GM21515 (cell line): ENCODE results near the gene SLC22A23.

Source experiments
- ATAC-seq: cut with Tn5 transposase; IDR thresholded peaks from one replicate; pipeline ENCODE4 v1.9.1; 2021; ENCODE audit not compliant: unreplicated experiment

The SLC22A23 gene

DNA sequence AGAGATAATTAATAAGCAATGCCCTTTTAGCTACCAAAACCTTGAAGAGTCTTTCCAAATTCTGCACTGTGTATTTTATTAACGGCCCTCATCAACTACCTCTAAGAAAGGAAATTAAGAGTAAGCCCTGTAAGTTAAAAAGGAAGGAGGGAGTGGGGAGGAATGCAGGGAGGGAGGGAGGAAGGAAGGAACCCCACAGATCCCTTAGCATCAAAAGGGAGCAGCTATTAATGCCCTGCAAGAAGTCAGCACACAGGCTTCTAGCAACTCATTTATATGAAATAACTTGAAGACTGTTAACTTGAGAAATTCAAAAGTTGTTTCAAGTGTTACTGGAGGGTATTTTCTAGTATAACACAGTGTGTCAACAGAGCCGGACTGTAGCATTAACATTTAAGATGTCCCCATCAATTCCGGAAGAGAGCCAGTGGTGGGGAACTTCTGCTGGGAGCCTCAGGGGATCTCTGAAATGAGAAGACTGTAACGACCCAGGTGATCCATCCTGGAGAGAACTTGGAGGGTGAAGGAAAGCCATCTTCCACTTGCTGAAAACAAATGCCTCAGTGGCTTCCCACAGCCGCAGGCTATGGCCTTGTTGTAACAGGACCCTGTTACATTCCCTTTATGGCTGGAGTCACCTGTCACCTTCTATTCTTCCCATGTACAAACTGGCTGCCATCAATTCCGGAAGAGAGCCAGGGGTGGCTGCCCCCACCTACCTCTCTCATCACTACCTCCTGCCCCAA, 33.2 kb downstream of the SLC22A23 start:
- ATAC-seq, result no peak

DNA sequence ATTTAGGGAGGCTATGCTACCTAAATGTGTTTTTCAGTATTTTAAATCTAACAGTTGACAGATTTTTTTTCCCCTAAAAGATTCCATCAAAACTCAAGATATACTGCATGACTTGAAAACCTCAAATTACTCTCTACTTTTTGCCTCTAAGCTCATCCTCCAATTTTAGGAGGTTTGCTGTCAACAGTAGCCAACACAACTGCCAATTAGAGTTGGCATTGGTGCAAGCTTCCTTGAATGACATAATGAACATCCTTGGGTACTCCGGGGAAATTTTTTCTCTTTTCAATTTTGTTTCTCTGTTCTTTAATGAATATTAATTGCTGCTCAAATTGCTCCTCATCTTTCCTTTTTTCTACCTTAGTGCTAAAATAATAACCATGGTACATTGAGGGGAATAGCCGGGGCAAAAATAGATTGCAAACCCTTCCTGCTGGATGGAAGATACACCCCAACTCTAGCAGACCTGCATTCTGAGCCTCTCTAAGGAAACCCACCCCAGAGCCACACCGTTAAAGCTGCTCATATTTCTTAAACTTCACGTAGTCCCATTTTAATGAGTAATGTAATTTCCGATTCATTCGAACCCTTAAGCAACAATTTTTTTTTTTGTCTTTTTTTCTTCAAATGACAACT, 34.3 kb downstream of the SLC22A23 start:
- ATAC-seq, result no peak

DNA sequence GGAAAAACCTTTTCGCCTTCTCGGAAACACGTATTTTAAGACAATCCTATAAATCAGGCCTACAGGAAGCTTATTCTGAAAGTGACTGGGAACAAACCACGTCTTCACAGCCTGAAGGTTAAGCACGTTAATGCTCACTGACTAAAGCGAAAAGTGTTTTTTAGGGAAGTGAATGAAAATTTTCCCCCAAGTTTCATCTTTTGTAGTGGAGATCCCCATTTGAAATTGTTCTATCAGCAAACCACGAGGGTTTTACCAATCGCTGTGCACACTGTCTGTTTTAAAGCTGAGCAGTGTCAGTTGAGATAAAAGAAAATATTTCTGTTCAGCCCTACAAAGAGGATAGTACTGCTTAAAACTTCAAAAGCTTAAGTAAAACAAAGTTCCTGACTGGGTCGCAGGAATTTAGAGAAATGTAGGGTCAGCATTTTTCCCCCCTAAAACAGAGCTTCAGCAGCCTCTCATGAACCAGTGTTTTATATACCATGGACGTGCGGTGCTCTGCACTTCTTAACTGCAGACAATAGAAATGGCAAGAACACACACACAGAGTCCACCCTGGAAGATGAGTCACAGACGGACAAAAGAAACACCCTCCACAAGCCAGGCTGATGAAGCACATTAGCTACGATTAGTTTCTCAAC, 34.9 kb downstream of the SLC22A23 start:
- no peak for ATAC-seq

DNA sequence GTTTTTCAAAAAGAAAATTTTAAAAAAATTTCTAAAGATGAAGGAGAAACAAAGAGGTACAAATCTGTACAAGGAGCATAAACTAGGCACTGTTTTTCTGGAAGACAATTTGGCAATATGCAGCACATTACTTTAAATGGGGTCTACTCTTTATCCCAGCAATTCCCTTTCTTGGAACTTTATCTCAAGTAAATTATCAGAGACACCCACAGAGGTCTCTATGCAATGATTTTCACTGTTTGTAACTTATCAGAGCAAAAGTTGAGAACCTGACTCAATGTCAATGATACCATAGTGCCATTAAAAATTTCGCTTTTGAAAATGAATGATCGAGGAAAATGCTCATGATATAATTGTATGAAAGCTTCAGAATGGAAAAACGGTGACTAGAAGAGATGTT, 35.7 kb downstream of the SLC22A23 start:
- ATAC-seq, result no peak

DNA sequence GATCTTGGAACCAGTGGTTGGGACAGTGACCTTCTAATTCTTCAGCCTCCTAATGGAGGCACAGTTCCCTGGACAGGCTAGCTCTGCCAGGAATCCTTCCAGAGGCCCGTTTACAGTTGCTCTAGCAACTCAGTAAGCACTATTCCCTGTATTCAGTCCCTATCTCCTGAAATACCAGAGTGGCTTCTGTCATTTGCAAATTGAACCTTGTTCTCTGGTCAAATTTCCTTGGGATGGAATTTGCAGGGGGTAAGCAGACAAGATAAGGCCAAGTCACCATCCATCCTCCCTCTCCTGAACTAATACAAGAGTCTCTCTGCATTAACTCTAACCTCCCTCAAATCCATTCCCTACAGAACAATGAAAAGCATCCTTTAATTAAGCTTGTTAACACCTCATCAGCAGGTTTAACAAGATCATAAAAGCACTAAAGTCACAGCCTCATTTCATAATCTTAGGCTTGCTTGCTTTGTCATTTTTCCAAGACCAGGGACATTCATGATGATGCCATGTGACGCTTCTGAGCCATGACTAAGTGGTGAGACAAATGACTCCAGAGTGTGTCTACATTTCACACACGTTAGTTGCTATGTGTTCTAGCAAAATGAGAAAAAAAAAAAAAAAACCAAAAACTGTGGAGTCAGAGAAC, 37.1 kb downstream of the SLC22A23 start:
- ATAC-seq, result no peak

DNA sequence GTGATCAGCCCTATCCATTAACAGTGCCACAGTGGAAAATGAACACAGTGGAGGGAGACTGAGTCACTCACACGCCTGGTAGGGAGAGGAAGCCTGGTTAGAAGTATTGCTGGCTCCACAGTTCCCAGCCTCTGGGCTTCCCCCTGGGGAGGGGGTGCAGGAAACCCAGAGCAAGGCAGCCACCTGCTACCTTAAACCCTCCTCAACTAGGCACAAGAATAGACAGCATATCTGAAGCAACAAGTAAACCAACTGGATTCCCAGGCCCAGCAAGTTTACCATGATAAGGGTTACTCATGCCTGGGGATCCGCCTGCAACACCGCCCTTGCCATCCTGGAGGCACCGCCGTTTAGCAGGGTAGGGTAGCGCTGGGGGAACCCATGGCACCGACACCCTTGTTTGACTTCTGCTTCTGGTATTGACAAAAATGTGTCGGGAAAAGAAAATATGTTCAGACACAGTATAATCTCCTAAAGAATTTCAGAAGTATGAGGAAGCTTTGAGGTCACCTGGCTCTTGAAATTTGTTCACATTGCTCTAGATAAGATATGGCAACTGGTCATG, 38.3 kb downstream of the SLC22A23 start:
- no peak for ATAC-seq

DNA sequence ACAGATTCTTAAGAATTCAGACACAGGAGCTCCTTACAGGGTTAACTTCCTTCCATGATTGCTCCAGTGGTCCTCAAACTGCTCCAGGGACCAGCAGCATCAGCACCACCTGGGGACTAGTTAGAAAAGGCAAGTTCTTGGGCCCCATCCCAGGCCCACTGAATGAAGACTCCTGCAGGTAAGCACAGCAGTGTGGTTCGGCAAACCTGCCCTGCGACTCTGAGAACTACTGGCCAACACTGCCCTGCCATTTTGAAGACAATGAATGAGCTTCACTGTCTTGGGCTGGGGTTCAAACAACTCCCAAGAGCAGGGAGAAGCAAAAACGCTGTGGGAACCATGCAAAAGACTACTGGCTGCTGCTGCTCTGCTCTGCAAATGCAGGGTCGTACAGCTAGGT, 39.4 kb downstream of the SLC22A23 start:
- no peak for ATAC-seq

DNA sequence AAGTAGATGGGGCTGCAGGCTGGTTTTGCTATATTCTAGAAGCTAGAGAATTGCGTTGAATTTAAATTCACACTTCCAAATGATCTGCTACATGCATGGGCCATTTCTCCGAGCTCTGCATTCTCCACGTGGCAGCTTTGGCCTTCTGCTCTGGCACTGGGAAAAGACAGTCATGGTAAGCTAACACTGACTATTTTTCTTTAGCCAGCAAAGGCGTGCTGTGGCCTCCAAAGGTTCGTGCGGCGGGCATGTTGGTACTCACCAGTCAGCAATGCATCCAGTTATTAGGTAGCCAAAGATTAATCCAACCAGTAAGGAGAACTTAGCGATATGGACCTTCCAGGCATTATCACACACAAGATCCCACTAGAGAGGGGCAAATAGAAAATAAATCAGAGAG, 41.4 kb downstream of the SLC22A23 start:
- no peak for ATAC-seq

DNA sequence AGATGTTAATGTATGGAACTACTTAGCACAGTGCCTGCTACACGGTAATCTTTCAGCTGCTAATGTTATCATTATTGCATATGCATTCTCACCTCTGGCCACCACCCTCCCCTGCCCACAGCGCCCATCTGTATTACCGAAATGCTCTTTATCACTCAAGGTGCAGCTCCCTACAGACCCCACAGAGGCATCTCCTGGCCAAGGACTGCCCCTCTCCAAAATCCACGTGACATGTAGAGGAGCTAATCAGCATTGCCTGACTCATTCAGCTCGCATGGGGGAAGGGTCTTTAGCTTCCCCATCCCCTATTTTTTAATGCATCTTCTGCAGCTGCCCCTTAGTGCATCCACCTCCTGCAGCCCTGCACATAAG, 41.8 kb downstream of the SLC22A23 start:
- no peak for ATAC-seq

DNA sequence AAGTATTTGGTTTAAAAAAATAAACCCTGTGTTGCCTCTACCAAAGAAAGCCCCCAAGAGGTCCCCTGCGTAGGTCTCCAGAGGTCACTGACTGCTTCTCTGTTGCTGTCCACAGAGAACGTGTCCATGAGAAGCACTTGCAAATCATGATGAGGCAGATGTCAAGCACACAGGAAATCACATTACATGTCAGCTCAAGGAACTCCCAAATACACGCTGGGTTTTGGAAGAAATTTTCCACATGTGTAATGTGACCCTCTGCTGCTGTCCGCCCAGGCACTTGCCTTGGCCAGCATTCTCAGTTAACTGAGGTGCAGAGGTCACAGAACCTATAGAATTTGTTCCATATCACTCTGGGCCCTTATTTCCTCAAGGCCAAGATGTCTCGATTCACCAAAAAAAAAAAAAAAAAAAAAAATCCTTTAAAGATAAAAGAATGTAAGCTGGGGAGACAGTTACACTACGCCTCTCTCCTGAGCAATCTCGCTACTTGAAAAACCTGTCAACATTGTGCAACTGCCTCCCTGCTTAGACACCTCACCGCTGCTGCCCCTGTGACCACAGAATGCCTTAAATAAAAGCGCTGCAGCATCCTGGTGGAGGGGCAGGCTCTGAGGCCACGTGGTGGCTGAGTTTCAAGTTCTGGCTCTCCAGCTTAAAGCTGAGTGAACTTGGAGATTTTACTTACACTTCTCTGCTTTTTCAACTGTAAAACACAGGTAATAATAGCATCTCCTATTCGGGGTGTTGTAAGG, 42.3 kb downstream of the SLC22A23 start:
- ATAC-seq, result no peak

DNA sequence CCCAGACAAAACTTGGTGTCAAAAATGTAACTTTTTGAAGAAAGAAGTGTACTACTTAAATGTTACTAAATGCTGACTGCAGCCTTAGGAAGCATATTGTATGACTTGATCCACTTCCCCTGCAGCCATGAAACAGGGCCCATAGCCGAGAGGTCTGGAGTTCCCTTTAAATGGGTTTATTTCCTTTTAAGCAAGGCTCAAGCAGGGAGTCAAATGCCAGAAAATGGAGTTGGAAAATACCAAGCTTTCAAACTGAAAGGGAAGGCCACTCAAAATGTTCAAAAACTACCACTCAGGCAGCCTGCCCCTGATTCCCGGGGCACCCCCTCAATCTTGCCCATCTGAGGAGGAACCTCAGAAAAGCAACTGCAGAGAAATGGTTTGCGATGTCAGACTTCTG, 43.3 kb downstream of the SLC22A23 start:
- ATAC-seq, result no peak

DNA sequence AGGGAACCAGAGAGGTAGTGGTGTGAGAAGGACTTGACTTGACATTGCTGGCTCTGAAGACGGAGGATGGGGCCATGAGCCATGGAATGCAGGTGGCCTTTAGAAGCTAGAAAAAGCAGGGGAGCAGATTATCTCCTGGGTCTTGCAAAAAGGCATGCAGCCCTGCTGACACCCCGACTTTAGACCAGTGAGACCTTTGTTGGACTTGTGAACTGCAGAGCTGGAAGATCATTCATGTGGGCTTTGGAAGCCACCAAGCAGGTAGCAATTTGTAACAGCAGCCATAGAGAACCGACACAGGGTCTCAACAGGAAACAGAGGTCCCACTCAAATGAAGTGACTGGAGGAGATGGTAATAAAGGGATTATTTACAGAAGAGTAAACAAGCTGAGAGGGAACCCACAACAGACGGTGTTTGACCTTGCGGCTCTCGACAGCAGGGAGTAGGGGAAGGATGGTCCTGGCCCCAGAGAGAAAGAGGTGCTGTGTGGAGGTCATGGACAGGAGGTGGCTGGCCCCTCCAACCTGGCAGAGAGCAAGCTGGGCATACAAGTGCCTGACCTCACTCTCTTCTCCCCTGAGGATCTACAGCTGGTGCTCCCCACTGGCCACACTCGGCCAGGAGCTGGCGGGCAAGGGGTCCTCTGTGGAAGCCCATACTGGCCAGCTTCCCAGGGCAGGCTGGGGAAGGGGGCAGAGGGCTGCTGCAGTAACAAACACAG, 43.9 kb downstream of the SLC22A23 start:
- no peak for ATAC-seq

DNA sequence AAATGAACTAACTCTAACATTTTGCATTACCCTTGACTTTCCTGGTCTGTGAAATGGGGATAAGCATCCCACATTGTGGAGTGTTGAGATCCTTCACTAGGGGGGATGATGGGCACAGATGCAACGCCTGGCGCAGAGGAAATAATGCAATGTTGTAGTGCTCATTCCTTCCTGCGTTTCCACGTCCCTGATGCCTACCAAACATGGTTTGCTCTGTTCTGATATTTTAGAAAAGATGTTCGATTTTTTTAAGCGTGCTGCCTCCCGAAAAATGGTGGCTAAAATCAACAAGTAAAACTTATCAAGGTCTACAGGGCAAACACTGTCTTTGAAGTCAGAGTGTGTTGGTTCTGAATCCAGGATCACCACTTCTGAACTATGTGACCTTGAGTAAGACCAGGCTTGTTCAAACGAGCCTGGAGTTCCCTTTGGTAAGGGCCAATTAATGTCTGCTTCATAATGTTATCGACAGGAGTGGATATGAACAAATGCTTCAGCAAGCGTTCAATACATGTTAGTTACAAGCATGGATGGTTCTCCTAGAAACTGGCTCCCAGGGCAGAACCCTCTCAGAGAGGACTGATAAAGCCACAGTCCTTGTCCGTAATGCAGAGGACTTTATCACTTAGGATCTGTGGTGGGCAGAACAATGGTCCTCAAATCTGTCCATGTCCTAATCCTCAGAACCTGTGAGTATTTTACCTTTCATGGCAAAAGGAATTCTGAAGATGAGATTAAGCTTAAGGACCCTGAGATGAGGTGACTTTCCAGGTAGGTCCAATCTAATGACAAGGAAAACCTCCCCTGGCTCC, 44.7 kb downstream of the SLC22A23 start:
- no peak for ATAC-seq

DNA sequence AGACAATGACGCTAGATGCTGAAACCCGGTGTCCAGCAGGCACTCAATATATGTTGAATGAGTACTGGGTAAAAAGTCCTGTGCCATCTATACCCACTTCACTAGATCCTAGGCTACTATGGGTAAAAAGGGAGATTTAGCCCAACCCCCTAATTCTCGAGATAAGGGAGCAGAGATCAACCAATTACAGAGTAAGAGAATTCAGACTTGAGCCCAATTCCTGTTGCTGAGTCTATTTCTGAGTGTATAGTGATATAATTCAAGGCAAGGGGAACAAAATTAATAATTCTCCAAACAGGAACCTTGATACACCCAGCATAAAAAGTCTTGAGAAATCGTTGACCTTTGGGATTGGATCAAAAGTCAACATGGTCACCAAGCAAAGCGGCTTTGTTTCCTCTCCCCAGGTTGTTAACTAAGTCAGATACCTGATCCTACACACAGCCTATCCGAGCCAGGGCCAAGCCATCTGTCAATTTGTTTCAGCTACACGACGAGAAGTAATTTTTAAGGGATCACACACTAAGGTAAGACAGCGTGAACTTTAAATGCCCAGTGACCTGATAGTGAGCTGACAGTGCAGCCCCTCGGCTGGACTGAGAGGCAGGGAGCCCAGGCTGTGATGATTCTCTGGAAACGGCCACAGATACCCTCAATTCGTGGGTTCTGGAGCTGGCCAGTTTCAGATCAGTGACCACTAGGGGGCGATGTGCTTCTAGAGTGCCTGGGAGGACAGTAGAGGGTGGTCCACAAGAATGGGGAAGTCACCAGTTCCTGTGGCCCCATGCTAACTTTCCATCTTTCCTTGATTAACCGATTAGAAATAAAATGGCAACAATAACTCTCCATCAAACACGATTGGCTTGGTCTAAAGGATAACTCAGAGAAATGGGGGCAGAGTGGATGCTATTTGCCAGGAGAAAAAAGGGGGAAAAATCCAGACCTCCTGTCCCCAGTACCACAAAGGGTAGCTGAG, 46.2 kb downstream of the SLC22A23 start:
- no peak for ATAC-seq

DNA sequence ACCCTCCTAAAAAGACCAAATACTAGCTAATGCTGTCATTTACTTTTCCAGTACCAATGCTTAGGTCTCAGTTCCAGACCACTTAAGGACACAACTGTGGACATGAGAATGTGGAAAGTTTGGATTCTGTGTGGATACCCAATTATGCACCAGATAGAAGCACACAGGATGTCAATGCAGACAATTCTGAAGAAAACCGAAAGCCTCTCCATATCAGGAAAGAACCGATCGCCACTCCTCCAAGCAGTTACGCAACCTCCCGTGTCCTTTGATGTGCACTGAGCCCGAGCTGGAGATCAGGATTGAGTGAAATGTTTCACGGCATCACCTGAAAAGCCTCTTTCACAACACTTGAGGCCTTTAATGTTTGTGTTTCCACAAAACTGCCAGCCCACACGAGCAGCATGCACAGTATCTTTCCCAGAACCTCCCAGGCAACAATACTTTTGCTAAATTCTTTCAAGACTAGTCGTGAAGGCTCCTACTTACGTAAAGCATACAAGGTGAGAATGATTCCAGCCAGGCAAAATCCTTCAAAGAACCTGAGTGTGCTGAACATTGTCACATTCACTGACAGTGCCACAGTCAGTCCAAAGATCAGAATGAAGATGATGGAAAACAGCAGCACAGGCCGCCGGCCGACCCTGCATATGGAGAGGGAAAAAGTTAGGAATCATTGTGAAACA, 47.0 kb downstream of the SLC22A23 start:
- ATAC-seq, result no peak

DNA sequence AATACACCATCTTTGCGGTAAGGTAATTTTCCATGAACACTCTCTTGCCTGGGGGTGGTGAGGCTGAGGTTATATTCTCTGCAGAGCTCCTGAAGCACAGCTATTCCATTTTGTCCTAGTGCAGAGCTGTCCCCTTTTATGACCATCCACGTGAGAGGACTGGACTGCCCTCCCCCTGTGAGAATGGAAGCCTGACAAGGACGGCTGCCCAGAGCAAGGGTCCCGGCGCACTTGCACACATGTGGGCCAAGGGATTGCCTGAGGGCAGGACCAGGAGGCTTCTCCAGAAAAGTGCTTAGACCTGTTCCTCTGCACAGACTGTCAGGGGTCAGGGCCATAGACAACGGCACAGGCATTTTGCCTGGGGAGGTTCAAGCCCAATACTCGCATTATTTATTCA, 48.2 kb downstream of the SLC22A23 start:
- ATAC-seq, result no peak

DNA sequence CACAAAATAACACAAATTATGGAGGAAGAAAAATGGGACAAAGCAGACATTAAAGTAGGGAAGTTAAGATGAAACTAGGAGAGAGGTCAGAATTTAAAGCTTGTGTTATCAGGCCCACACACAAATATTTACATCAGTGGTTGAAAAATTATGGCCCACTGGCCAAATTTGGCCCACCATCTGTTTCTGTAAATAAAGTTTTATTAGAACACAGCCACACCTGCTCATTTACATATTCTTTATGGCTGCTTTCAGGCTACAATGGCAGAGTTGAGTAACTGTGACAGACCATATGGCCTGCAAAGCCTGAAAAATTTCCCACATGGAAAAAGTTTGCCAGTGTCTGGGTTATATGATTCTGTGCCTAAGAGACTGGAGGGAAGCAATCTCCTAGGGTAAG, 49.0 kb downstream of the SLC22A23 start:
- ATAC-seq, result no peak
